Ovary (tissue), 3 donors: ENCODE data around the gene MAP7D3.

Source experiments
- POLR2A ChIP-seq: fragments of 450-650 bp; IDR thresholded peaks from one replicate; pipeline ENCODE4 v1.6.1; 2017; ENCODE audit warnings: antibody characterized with exemption, mild to moderate bottlenecking, moderate library complexity
- TF ChIP-seq, protein P1 (sequence below), 3 donors: fragments of 450-650 bp in 2 of 3; fragments of 200-600 bp in 1 of 3; IDR thresholded peaks; one replicate each; pipeline versions ENCODE4 v1.5.1 to v1.8.0; 2016 to 2022; ENCODE audit warnings: antibody characterized with exemption in 3 of 3, mild to moderate bottlenecking in 1 of 3
- donor health status: DM: no; HTN: no; CAD: no.

DNA sequence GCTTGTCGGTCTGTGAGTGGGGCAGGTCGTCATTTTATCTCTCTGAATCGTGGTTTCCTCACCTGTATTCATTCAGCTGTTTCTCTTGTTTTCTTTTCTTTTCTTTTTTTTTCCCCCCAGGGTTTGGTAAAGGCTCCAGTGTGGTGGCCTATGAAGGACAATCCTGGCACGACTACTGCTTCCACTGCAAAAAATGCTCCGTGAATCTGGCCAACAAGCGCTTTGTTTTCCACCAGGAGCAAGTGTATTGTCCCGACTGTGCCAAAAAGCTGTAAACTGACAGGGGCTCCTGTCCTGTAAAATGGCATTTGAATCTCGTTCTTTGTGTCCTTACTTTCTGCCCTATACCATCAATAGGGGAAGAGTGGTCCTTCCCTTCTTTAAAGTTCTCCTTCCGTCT, 41.4 kb downstream of the MAP7D3 start:
- TF ChIP-seq, protein P1, sequence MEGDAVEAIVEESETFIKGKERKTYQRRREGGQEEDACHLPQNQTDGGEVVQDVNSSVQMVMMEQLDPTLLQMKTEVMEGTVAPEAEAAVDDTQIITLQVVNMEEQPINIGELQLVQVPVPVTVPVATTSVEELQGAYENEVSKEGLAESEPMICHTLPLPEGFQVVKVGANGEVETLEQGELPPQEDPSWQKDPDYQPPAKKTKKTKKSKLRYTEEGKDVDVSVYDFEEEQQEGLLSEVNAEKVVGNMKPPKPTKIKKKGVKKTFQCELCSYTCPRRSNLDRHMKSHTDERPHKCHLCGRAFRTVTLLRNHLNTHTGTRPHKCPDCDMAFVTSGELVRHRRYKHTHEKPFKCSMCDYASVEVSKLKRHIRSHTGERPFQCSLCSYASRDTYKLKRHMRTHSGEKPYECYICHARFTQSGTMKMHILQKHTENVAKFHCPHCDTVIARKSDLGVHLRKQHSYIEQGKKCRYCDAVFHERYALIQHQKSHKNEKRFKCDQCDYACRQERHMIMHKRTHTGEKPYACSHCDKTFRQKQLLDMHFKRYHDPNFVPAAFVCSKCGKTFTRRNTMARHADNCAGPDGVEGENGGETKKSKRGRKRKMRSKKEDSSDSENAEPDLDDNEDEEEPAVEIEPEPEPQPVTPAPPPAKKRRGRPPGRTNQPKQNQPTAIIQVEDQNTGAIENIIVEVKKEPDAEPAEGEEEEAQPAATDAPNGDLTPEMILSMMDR (IDR thresholded peaks at IDR 0.05): no peak
- TF ChIP-seq POLR2A: no peak
